GM18909 (cell line): ENCODE data around the gene GNAI2.
"Not testable (repeated sequence)": the region's sequence is repeated elsewhere in the genome, so short reads cannot be mapped to it uniquely, and the experiment has no call there.

Experiments
- ATAC-seq: cut with Tn5 transposase; IDR thresholded peaks from one replicate; pipeline ENCODE4 v1.9.1; 2021; ENCODE audit warnings: mild to moderate bottlenecking; ENCODE audit not compliant: unreplicated experiment, poor library complexity

Gene GNAI2

DNA sequence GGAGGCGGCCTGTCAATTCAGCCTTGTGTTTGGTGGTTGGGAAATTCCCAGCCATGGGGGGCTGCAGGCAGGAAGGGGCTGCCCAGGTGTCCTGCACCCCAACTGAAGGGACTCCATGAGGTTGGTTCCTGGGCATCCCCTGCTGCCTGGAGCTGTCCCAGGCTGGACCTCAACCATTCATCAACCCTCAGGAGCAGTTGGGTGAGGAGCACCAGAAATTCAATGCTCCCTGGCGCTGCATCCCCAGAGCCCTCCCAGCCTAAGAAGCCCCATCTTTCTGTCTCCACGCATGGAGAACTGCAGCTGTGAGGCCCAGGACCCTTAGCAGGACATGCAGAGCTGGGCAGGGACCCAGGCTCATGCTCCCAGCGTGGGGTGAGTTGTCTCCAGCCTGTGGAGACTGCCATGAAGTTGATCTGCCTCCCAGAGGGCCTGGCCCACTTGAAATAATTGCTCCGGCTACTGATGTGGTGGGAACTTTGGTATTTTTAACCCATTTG is 25.0 kb downstream of the GNAI2 start:
- no peak for ATAC-seq

DNA sequence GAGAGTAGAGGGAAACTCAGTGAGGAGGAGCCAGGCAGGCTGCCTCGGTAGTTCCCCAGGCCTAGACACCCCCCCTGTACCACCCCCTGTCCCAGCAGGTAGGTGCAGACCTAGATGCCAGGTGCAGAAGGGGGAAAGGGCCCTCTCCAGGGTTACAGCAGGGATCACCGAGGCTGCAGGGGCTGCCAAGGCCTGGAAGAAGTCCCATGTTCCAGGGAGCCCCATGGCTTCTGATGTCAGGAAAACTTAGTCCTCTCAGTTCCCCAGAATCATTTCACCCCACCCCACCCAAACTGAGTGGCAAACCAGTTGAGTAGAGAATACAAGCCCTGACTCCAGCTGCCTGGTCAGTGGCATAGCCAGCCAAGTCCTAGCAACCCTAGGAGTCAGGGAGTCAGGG is 25.5 kb downstream of the GNAI2 start:
- no peak for ATAC-seq

DNA sequence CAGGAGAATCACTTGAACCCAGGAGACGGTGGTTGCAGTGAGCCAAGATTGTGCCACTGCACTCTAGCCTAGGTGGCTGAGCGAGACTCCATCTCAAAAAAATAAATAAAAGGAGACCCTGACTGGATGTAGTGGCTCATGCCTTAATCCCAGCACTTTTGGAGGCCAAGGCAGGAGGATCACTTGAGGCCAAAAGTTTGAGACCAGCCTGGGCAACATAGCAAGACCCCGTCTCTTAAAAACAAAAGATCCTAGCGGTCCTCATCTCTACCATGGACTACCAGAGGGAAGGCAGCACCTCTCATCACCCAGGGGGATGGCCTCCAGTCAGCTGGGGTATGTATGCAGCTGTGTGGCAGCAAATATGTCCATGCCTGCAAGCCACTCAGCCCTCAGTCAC is 26.2 kb downstream of the GNAI2 start:
- ATAC-seq: not testable (repeated sequence)

DNA sequence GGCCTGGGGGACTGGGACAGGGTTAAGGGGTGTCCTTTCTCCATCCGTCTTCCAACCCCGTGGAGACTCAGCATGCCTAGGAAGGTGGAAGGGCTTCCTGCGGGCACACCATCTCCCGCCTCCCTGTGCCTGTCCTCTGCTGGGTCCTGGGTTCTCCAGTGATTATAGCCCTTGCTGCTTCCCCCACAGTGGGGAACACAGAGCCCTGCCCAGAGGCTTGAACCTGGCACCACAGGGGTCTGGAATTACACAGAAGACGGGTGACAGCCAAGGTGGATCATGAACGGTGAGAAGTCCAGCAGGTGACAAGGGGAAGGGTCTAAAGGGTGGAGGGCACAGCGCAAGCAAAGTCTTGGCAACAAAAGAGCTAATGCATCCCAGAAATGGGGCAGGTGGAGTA is 26.8 kb downstream of the GNAI2 start:
- ATAC-seq: no peak

DNA sequence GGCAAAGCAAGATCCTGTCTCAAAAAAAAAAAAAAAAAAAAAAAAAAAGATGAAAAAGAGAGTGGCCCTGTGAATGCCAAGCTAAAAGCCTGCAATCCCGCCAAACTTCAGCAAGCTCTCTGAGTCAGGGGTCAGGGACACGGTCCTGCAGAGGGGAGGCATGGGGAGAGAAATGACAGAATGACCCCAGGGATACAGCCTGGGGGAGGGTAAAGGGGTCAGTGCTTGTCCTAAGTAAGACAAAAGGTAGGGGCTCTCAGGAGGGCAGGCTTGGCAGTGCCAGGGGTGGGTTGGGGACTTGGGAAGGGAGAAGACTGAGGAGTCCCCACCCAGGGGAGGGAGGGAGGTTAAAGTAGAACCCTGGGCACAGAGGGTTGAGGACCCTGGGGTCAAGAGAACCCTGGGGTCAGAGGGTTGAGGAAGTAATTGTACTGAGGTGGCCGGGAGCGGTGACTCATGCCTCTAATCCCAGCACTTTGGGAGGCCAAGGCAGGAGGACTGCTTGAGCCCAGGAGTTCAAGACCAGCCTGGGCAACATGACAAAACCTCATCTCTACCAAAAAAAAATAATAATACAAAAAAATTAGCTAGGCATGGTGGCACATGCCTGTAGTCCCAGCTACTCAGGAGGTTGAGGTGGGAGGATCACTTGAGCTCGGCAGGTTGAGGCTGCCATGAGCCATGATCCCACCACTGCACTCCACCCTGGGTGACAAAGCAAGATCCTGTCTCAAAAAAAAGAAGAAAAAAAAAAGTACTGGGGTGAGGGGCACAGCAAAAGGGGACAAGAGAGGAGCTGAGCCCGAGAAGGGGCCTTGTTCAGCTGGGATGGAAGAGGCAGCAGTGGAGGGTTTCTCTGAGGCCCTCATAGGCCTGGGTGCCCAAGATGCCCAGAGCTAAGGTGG is 27.7 kb downstream of the GNAI2 start:
- ATAC-seq: no peak

DNA sequence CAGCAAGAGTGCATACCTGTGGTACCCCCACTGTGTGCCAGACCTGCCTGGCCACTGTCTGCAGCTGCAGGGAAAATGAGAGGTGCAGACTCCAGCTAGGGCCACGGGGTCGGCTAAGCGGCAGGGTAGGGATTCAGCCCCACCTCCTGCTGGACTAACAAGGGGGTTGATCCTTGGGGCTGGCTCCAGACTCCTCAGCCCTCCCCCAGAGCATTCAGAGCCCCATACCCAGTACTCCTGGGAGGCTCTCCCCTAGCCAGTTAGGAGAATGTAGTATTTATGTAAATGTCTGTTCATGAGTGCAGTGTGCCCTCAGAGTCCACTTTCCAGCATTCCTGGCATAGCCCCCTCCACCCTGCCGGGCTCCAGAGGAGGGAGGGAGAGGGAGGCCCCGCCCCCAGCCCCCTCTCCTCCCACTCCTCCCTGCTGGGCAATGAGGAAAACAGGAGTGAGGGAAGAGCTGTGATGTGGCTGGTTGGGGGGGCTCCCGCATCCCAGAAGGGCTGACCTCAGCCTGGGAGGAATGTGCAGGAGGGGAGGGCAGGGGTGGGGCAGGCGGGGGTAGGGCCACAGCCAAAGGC is 28.5 kb downstream of the GNAI2 start:
- no peak for ATAC-seq

DNA sequence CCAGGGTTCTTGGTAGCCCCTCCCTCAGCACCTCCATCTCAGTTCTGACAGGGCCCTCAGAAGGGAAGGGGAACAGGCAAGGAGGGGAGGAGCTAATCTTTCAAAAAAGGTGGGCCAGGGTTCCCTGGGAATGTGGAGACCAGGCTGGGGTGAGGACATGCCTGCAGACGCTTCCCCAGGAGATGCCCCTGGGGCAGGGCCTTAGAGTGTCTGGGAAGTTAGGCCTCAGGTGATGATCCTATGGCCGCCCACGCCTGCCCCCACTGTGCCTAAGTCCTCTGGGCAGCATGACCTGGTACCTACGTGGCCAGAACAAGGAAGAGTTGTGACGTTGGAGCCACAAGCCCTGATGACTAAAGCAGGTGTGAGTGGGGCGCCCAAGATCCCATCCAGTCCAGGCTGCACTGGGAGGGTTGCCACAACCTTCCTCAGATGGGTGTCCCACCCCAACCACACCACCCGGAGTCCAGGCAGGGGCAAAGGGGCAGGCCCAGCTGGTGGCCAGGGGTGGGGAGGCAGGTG is 29.0 kb downstream of the GNAI2 start:
- ATAC-seq: no peak

DNA sequence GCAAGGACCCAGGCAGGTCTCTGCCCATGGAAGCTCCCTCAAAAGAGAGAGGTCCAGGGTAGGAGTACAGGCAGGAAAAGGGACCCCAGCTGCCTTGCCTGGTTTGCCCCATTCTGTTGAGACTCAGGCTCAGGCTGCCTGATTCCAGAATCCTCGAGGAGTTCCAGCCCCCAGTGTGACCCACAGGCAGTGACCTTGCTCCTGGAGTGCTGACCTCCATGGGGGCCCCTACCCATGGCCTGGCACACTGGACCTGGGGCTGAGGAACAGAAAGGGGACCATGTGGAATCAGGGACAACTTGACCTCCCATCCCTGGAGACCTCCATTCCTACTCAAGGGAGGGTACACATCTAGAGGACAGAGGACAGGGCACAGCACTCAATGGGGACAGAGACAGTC is 29.6 kb downstream of the GNAI2 start:
- ATAC-seq: no peak

DNA sequence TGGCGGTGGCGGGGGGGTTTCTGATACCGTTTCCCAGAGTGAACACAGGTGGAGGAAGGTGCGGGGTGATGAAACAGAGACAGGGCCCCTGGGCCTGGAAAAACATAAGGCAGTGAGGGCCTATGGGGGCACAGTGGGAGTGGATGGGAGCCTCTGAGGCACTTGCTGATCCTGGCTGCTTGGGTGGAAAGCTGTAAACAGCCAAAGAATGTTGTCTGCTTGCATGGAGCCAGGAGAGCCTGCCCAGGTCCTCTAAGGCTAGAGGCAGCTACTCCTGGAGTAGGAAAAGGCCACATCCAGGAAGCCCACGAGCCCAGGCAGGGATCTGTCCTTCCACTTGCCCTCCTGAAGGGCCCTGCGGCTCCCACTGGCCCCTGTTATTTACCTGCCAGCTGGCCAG is 30.0 kb downstream of the GNAI2 start:
- ATAC-seq: no peak

DNA sequence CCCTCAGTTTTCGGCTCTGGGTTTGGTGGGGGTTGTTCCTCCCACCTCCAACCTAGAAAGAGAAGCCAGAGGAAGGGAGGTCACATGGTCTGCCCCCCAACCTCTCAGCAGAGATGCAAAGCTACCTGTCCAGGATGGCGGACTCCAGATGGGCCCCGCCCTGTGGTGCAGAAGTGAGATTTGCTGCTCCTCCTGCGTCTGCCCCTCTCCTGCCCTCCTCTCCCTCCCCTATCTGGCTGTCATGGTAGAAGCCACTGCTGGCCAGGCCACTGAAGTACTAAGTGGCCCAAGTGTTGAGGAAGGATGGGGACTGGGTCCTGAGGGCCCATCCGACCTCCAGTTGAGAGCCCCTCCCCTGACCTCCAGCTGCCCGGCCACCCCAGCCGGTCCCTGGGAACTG is 30.8 kb downstream of the GNAI2 start:
- ATAC-seq: no peak

DNA sequence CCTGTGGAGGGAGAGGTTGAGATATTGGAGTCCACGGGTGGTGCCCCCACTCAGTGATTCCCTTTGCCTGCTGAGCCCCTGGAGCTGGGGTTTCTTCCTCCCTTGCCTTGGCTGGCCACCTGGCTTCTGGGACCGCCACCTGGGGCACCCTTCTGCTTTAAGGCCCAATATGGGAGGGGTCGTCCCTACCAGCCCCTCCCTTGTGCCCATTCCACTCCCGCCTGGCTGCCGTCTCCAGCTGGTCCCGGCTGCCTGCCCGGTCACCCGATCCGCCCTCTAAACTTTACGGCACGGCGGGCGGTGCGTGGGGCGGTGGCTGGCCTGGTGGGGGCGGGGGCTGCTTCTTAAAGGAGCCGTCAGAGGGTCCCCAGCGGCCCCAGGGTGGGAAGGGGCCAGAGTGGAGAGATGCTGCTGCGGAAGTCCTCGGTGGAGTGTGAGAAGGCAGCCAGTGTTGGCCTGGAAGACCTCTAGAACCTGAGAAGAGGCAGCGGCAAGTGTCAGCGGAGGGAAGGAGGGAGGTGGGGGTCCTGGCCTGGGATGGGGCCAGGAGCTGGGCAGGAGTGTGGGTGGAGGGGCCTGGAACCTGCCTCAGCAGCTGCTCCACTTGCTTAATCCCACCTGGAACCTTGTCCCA is 31.4 kb downstream of the GNAI2 start:
- ATAC-seq: no peak

DNA sequence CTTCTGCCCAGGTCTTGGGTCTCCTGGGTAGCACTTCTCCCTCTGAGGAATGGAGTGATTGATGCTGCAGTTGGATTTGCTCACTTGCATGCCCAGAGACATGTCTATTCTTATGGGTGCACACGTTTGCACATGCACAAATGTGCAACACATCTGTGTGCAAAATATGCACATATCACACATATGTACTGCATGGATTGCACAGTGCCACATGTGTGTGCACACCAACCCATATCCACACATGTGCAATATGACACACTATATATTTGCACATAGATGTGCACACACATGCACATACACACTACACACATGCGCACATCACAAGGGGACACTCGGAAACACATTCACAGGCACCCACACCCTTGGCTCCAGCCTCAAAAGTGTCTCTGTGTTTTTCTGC is 32.3 kb downstream of the GNAI2 start:
- ATAC-seq: no peak

DNA sequence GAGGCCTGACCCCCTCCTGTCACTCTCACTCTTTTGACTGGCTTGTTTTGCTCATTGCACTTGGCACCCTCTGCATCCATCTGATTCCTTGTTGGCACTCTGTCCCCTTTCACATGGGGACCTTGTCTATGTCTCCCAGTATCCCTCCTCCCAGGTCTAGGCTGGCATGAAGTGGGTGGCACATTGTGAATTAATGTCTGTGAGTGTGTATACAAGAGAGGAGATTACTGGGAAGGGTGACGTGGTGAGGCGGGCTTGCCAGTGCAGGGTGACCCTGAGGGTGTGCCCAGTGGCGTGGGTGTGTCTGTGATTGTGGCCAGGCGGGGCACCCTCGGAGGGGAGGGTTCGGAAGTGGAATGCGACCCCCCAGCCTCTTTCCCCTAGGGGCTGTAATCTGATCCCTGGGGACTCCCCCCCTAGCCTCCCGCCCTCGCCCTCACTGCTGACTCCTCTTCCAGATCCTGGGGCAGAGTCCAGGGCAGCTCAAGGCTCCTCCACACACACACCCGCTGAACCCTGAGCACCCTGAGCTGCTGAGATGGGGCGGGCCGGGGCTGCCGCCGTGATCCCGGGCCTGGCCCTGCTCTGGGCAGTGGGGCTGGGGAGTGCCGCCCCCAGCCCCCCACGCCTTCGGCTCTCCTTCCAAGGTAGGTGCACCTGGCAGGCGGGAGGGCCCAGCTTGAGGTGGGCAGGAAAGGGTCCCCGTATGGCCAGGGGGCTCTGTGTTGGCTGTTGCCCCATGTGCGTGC is 32.9 kb downstream of the GNAI2 start, which contains the start of gene SEMA3B:
Gene SEMA3B, plus strand, starts transcription at position 445 of the 749 bp plus-strand sequence. Its CDS starts 94 bp downstream, at position 539.
- ATAC-seq: no peak

DNA sequence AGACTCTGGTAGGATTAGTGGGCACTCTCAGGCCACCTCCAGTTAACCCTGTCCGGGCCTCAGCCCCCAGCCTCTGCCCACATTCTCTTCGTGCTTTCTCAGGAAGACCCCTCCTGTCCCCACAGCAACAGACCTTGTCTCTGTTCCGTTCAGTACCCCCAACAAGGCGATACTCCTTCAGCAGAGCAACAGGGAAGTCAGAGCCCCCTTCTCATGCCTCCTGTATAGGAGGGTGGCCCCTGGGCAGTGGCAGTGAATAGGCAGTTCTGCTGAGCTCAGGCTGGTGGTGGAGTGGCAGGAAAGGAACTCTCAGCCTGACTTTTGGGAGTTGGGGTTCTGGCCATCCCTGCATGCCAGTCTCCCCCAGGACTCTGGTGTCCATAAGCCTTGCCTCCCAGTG is 33.5 kb downstream of the GNAI2 start:
- ATAC-seq: no peak

DNA sequence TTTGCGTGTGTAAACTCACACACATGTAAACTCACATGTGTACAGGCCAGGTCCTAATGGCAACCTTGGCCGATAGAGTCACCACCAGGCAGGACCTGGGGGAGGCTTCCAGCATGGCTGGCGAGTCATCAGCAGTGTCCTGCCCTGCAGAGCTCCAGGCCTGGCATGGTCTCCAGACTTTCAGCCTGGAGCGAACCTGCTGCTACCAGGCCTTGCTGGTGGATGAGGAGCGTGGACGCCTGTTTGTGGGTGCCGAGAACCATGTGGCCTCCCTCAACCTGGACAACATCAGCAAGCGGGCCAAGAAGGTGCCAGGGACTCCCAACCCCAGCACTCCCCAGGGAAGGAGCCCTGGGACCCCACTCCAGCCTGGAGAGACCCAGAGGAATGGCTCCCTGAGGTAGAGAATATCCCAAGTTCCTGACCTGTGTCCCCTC is 34.0 kb downstream of the GNAI2 start:
- no peak for ATAC-seq

DNA sequence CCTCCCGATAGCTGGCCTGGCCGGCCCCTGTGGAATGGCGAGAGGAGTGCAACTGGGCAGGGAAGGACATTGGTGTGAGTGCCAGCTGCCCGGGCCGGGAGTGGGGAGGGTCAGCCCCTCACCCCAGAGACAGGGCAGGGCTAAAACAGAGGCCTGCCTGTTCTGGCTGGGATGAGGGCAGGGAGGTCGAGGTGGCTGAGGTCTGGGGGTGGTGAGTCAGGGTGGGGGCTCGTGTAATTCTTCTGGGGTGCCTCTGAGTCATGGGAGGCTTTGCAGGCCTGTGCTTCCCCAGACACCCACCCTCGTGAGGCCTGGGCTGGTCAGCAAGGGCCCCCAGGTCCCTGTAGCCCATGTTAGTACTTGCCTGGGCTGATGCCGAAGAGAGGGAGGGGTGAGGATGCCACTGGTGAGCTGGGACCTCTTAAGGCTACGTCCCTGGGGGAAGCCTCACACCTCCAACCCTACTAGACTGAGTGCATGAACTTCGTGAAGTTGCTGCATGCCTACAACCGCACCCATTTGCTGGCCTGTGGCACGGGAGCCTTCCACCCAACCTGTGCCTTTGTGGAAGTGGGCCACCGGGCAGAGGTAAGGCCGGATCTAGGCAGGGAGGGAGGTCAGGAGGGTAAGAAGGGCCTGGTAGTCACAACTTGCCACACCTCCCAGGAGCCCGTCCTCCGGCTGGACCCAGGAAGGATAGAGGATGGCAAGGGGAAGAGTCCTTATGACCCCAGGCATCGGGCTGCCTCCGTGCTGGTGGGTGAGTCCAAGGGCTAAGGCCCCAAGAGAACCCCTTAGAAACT is 34.6 kb downstream of the GNAI2 start:
- no peak for ATAC-seq

DNA sequence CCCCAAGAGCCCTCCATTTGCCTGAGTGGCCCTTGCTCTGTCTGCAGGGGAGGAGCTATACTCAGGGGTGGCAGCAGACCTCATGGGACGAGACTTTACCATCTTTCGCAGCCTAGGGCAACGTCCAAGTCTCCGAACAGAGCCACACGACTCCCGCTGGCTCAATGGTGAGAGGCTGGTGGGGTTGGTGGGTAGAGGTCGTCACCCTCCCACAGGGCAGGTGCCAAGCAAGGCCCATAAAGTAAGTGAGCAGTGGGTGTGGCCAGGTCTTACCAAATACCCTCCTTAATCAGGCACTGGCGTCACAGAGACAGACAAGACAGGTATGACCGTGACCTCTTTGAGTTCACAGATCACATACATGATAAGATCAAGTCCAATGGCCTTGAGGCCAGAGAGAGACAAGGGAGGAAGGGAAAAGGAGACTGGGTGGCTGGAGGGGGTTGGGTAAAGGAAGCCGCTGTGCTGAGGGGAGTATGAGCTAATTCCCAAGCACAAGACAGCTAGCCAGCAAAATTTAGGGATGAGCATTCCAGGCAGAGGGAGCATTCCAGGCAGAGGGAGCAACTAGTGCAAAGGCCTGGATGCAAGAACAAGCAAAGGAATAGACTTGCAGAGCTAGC is 35.4 kb downstream of the GNAI2 start:
- no peak for ATAC-seq

DNA sequence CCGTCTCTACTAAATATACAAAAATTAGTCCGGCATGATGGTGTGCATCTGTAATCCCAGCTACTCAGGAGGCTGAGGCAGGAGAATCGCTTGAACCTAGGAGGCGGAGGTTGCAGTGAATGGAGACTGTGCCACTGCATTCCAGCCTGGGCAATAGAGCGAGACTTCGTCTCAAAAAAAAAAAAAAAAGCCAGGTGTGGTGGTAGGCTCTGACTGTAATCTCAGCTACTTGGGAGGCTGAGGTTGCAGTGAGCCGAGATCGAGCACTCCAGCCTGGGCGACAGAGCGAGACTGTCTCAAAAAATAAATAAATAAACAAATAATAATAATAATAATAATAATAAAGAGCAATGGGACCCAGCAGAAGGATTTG is 36.5 kb downstream of the GNAI2 start:
- ATAC-seq: not testable (repeated sequence)
